ENCODE measurements around the gene XYLT1. TPM values are rescaled to one million over a fixed set of nuclear protein-coding genes. Genes with fewer than 3 reads are reported as not detected.

XYLT1 gene
- total and polyA plus RNA-seq, 2 of the 4 experiments (the other 2 are of a cell fraction) = 9.0 to 12.7 TPM

DNA sequence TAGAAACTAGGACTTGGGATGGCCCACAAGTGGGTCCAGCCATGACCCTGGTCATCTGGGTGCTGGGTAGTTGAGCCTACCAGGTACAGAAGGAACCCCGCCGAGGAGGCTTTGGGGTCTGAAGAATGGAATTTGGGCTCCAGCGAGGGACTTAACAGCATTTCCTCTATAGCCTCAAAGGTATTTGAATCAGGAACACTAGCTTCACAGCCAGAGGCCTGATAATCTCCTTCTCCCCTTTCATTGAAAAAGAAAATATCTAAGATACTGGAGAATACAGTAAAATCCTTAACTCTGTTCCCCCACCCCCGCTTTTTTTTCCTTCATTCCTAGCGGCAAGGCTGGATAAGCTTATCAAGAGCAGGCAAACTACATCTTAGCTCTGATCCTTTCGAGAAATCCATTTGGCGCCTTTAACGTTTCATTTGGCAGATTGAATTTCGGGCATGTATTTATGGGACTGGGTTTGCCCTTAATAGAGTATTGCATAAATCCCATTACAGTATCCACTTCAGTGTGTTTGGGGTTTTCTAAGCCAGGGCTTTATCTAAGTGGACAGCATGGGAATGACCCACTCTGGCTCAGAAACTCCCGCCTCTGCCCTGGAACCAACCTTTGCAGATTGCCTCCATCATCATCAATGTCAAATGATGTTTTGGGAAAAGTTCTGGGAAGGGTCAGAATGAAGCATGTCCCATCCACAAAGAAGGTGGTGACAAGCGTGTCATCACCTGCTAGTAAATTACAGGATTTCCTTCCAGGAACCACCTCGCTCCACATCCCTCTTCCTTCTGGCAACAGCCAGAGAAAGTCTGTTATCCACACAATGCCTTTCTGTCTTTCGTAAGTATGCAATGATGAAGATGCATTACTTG lies 36.9 kb downstream of the XYLT1 start:
- Histone ChIP-seq H3K4me3 (ENCODE audit: insufficient read depth, low read depth, low read length) (no peak overlapping the region), H2BK120ac (ENCODE audit: low read depth, low read length) (no peak overlapping the region), H3K56ac (ENCODE audit: extremely low read depth, insufficient read depth, low read length) (no peak overlapping the region), H3K79me1 (ENCODE audit: low read depth in 1 of 2, low read length in 2 of 2) (peaks cover 25 to 55% of the 10 kb centered on the region in 2 experiments), H2BK15ac (ENCODE audit: low read depth, low read length) (no peak overlapping the region), H3K27ac (ENCODE audit: insufficient read depth, low read length) (no peak overlapping the region), H4K91ac (ENCODE audit: insufficient read depth, low read depth, low read length) (no peak overlapping the region), H3K23ac (ENCODE audit: low read depth, low read length) (no peak overlapping the region), H3K9me1 (ENCODE audit: insufficient read depth, low read length) (no peaks in the 10 kb centered on the region; the same call in 1 of the 2 replicates), H2BK20ac (ENCODE audit: low read depth, low read length) (no peak overlapping the region), H3K36me3 (ENCODE audit: control insufficient read depth, insufficient read depth, low read length) (no peaks in the 10 kb centered on the region), H3K18ac (ENCODE audit: low read depth, low read length) (peak overlapping the region; percentile 50; the same call in 1 of the 2 replicates), H3K9me3 (ENCODE audit: control insufficient read depth, insufficient read depth, low read length) (no peaks in the 10 kb centered on the region), H3K14ac (replicated peaks; ENCODE audit: low read depth, low read length) (no peak overlapping the region), H4K8ac (ENCODE audit: low read depth in 2 of 2, low read length in 2 of 2) (no peak overlapping the region), H3K27me3 (ENCODE audit: control insufficient read depth, insufficient read depth, low read length) (no peaks in the 10 kb centered on the region), H3K9ac (ENCODE audit: low read depth, low read length) (no peak overlapping the region), H3K4me2 (ENCODE audit: low read depth, low read length) (no peak overlapping the region), H2BK5ac (ENCODE audit: low read depth, low read length, poor library complexity, severe bottlenecking) (no peak overlapping the region), H3K4ac (ENCODE audit: low read depth, low read length) (no peak overlapping the region), H2AK9ac (replicated peaks; ENCODE audit: low read depth, low read length, poor library complexity) (no peak overlapping the region), H4K20me1 (ENCODE audit: insufficient read depth, low read length) (peaks cover 7% of the 10 kb centered on the region; the same call in 1 of the 2 replicates), H2AFZ (replicated peaks; ENCODE audit: low read length, poor library complexity) (no peak overlapping the region), H2AK5ac (ENCODE audit: low read depth, low read length) (no peak overlapping the region), H4K5ac (ENCODE audit: low read depth, low read length) (no peak overlapping the region; the same call in 1 of the 2 replicates), H3K4me1 (ENCODE audit: control insufficient read depth, insufficient read depth, low read length) (peaks cover 3% of the 10 kb centered on the region; the same call in 1 of the 2 replicates)
- no TSS peak for BruUV-seq (replicated peaks)
- DNase-seq = no peak
- WGBS, 2 experiments (ENCODE audit: extremely low coverage in 2 of 2, insufficient read length in 1 of 2) = no CpG with 5 or more reads among the region's 13 CpGs
- no peak for ATAC-seq (ENCODE audit: low read depth)
- intact Hi-C loops (cut with micrococcal nuclease) = no loop called here
- dilution Hi-C loops (cut with HindIII; ENCODE audit: low sequenced_read_pairs, unreplicated experiment) = no loop called here
- in situ Hi-C loops (cut with MboI; ENCODE audit: low sequenced_read_pairs) = no loop called here
- CTCF ChIA-PET = interaction anchor here (0.6 kb wide), 3 partner anchors 82 to 1749 kb away, joined by 3 to 9 read pairs (median 3); no protein-coding TSS in a partner anchor
- POLR2A ChIA-PET (ENCODE audit: unreplicated experiment) = no interaction called here
- TF ChIP-seq MXI1 (IDR thresholded peaks at IDR 0.05; ENCODE audit: borderline replicate concordance, low read depth, low read length) = no peak
- no peak for TF ChIP-seq RAD21 (IDR thresholded peaks at IDR 0.05; ENCODE audit: low read length)
- no peak for TF ChIP-seq MAFK (IDR thresholded peaks at IDR 0.05; ENCODE audit: low read depth, low read length)
- no peak for TF ChIP-seq RCOR1 (IDR thresholded peaks at IDR 0.05; ENCODE audit: insufficient replicate concordance, low read length)
- TF ChIP-seq FOS (IDR thresholded peaks at IDR 0.05; ENCODE audit: low read depth, low read length) = no peak
- no peak for TF ChIP-seq POLR2A (IDR thresholded peaks at IDR 0.05; ENCODE audit: low read depth, low read length)
- TF ChIP-seq USF2 (IDR thresholded peaks at IDR 0.05; ENCODE audit: low read depth, low read length) = no peak
- no peak for TF ChIP-seq BHLHE40 (IDR thresholded peaks at IDR 0.05; ENCODE audit: low read depth, low read length)
- TF ChIP-seq NFE2L2 (IDR thresholded peaks at IDR 0.05; ENCODE audit: low read depth, low read length) = no peak
- no peak for TF ChIP-seq RFX5 (IDR thresholded peaks at IDR 0.05; ENCODE audit: low read depth, low read length)
- no peak for TF ChIP-seq SMC3 (IDR thresholded peaks at IDR 0.05; ENCODE audit: low read depth, low read length)
- no peak for TF ChIP-seq MAZ (IDR thresholded peaks at IDR 0.05; ENCODE audit: borderline replicate concordance, low read depth, low read length)
- TF ChIP-seq CHD1 (IDR thresholded peaks at IDR 0.05; ENCODE audit: low read depth, low read length) = no peak
- TF ChIP-seq, protein P1, sequence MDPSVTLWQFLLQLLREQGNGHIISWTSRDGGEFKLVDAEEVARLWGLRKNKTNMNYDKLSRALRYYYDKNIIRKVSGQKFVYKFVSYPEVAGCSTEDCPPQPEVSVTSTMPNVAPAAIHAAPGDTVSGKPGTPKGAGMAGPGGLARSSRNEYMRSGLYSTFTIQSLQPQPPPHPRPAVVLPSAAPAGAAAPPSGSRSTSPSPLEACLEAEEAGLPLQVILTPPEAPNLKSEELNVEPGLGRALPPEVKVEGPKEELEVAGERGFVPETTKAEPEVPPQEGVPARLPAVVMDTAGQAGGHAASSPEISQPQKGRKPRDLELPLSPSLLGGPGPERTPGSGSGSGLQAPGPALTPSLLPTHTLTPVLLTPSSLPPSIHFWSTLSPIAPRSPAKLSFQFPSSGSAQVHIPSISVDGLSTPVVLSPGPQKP (IDR thresholded peaks at IDR 0.05; ENCODE audit: borderline replicate concordance, low read depth, low read length) = no peak
